ENCODE measurements around the gene TEX35.
A peak's percentile ranks its signal among the peaks of the same experiment; 100 is the strongest.

TEX35 gene

GRCh38 chr1:178529364-178530036, 16.6 kb downstream of the TEX35 start:
- H2BK120ac ChIP-seq (ENCODE audit: low read depth, low read length): no peak overlapping the region
- H3K27me3 ChIP-seq (ENCODE audit: control insufficient read depth in 1 of 2, insufficient read depth in 1 of 2, low read length in 2 of 2): no peaks in the 10 kb centered on the region
- peak overlapping the region; percentile 62 for H2AK5ac ChIP-seq (ENCODE audit: low read length, severe bottlenecking)
- no peaks in the 10 kb centered on the region for H3K36me3 ChIP-seq (ENCODE audit: control insufficient read depth in 1 of 2, insufficient read depth in 2 of 2, low read depth in 1 of 2, low read length in 2 of 2)
- no peak overlapping the region for H3K23ac ChIP-seq (ENCODE audit: low read length in 2 of 2)
- H2BK12ac ChIP-seq (ENCODE audit: low read length in 2 of 2): no peak overlapping the region
- peaks cover 2% of the 10 kb centered on the region for H3K9me3 ChIP-seq (ENCODE audit: control insufficient read depth, low read length)
- no peak overlapping the region for H3K9ac ChIP-seq (ENCODE audit: low read length)
- no peak overlapping the region for H3K27ac ChIP-seq (ENCODE audit: low read length, poor library complexity, severe bottlenecking)
- peak overlapping the region; percentile 66 for H2BK5ac ChIP-seq (ENCODE audit: low read depth, low read length, poor library complexity, severe bottlenecking)
- no peak overlapping the region for H3K18ac ChIP-seq (ENCODE audit: low read depth in 1 of 2, low read length in 2 of 2)
- no peak for DNase-seq
- no peak overlapping the region for H2BK15ac ChIP-seq (ENCODE audit: low read depth, poor library complexity, severe bottlenecking)
- H3K79me1 ChIP-seq (replicated peaks; ENCODE audit: low read length, poor library complexity, severe bottlenecking): no peaks in the 10 kb centered on the region
- WGBS: 92% methylated on average over 7 of the region's 8 CpGs
- no peak overlapping the region for H4K91ac ChIP-seq (ENCODE audit: low read length)
- no peak overlapping the region for H2AFZ ChIP-seq (ENCODE audit: low read depth, low read length)
- H3K14ac ChIP-seq (ENCODE audit: low read length in 2 of 2): no peak overlapping the region
- no peak overlapping the region for H3K4ac ChIP-seq (ENCODE audit: low read depth in 1 of 2, low read length in 2 of 2)
- H3K4me1 ChIP-seq (ENCODE audit: control insufficient read depth, insufficient read depth, low read depth, low read length): peaks cover 25% of the 10 kb centered on the region
- H4K8ac ChIP-seq (ENCODE audit: low read length): no peak overlapping the region
- no peak overlapping the region for H3K4me3 ChIP-seq (ENCODE audit: insufficient read depth in 1 of 2, low read depth in 1 of 2, low read length in 2 of 2)
- no peak overlapping the region for H3K4me2 ChIP-seq (ENCODE audit: low read length, poor library complexity, severe bottlenecking)

- H3K27ac ChIP-seq (ENCODE audit: low read length, poor library complexity, severe bottlenecking): peak overlapping the region; percentile 41
- H2AK5ac ChIP-seq (ENCODE audit: low read length, severe bottlenecking): no peak overlapping the region
- peak; percentile 57 for DNase-seq
- H2BK12ac ChIP-seq (ENCODE audit: low read length in 2 of 2): peak overlapping the region in 1 of 2 experiments; percentile 30
- 14% methylated on average over 2 of the region's 2 CpGs for whole genome bisulfite sequencing
- no peak overlapping the region for H2BK120ac ChIP-seq (ENCODE audit: low read depth, low read length)
- H3K79me1 ChIP-seq (replicated peaks; ENCODE audit: low read length, poor library complexity, severe bottlenecking): no peaks in the 10 kb centered on the region
- no peaks in the 10 kb centered on the region for H3K9me3 ChIP-seq (ENCODE audit: control insufficient read depth, low read length)
- no peak overlapping the region for H2AFZ ChIP-seq (ENCODE audit: low read depth, low read length)
- H3K23ac ChIP-seq (ENCODE audit: low read length in 2 of 2): no peak overlapping the region
- peak overlapping the region in 1 of 2 experiments; percentile 10 for H3K4ac ChIP-seq (ENCODE audit: low read depth in 1 of 2, low read length in 2 of 2)
- H3K4me3 ChIP-seq (ENCODE audit: insufficient read depth in 1 of 2, low read depth in 1 of 2, low read length in 2 of 2): no peak overlapping the region
- H3K4me2 ChIP-seq (ENCODE audit: low read length, poor library complexity, severe bottlenecking): no peak overlapping the region
- no peaks in the 10 kb centered on the region for H3K36me3 ChIP-seq (ENCODE audit: control insufficient read depth in 1 of 2, insufficient read depth in 2 of 2, low read depth in 1 of 2, low read length in 2 of 2)
- H3K27me3 ChIP-seq (ENCODE audit: control insufficient read depth in 1 of 2, insufficient read depth in 1 of 2, low read length in 2 of 2): no peaks in the 10 kb centered on the region
- H4K91ac ChIP-seq (ENCODE audit: low read length): no peak overlapping the region
- peaks cover 25% of the 10 kb centered on the region for H3K4me1 ChIP-seq (ENCODE audit: control insufficient read depth, insufficient read depth, low read depth, low read length)
- no peak overlapping the region for H3K9ac ChIP-seq (ENCODE audit: low read length)
- no peak overlapping the region for H3K14ac ChIP-seq (ENCODE audit: low read length in 2 of 2)
- H2BK15ac ChIP-seq (ENCODE audit: low read depth, poor library complexity, severe bottlenecking): no peak overlapping the region
- H4K8ac ChIP-seq (ENCODE audit: low read length): no peak overlapping the region
- H3K18ac ChIP-seq (ENCODE audit: low read depth in 1 of 2, low read length in 2 of 2): peak overlapping the region in 1 of 2 experiments; percentile 11
- no peak overlapping the region for H2BK5ac ChIP-seq (ENCODE audit: low read depth, low read length, poor library complexity, severe bottlenecking)
Measured at GRCh38 chr1:178530037-178530402, 17.1 kb downstream of the TEX35 start.

GRCh38 chr1:178530502-178530901, 17.6 kb downstream of the TEX35 start:
- Histone ChIP-seq H2BK5ac (ENCODE audit: low read depth, low read length, poor library complexity, severe bottlenecking) (no peak overlapping the region), H3K4ac (ENCODE audit: low read depth in 1 of 2, low read length in 2 of 2) (no peak overlapping the region), H2BK12ac (ENCODE audit: low read length in 2 of 2) (peak overlapping the region in 1 of 2 experiments; percentile 38), H2AK5ac (ENCODE audit: low read length, severe bottlenecking) (no peak overlapping the region), H4K91ac (ENCODE audit: low read length) (no peak overlapping the region), H3K4me2 (ENCODE audit: low read length, poor library complexity, severe bottlenecking) (no peak overlapping the region), H2BK120ac (ENCODE audit: low read depth, low read length) (no peak overlapping the region), H3K79me1 (replicated peaks; ENCODE audit: low read length, poor library complexity, severe bottlenecking) (no peaks in the 10 kb centered on the region), H3K23ac (ENCODE audit: low read length in 2 of 2) (no peak overlapping the region), H3K36me3 (ENCODE audit: control insufficient read depth in 1 of 2, insufficient read depth in 2 of 2, low read depth in 1 of 2, low read length in 2 of 2) (no peaks in the 10 kb centered on the region), H2AFZ (ENCODE audit: low read depth, low read length) (no peak overlapping the region), H3K4me3 (ENCODE audit: insufficient read depth in 1 of 2, low read depth in 1 of 2, low read length in 2 of 2) (no peak overlapping the region), H3K27ac (ENCODE audit: low read length, poor library complexity, severe bottlenecking) (peak overlapping the region; percentile 41), H4K8ac (ENCODE audit: low read length) (no peak overlapping the region), H3K4me1 (ENCODE audit: control insufficient read depth, insufficient read depth, low read depth, low read length) (peaks cover 25% of the 10 kb centered on the region), H3K27me3 (ENCODE audit: control insufficient read depth in 1 of 2, insufficient read depth in 1 of 2, low read length in 2 of 2) (no peaks in the 10 kb centered on the region), H3K14ac (ENCODE audit: low read length in 2 of 2) (no peak overlapping the region), H2BK15ac (ENCODE audit: low read depth, poor library complexity, severe bottlenecking) (no peak overlapping the region), H3K9me3 (ENCODE audit: control insufficient read depth, low read length) (no peaks in the 10 kb centered on the region), H3K18ac (ENCODE audit: low read depth in 1 of 2, low read length in 2 of 2) (peak overlapping the region in 1 of 2 experiments; percentile 11), H3K9ac (ENCODE audit: low read length) (no peak overlapping the region)
- WGBS: 74% methylated on average over 3 of the region's 3 CpGs
- DNase-seq: peak; percentile 17

- H3K4me2 ChIP-seq (ENCODE audit: low read length, poor library complexity, severe bottlenecking): no peak overlapping the region
- peak overlapping the region; percentile 75 for H2BK12ac ChIP-seq (ENCODE audit: low read length in 2 of 2)
- peak overlapping the region; percentile 55 for H2BK15ac ChIP-seq (ENCODE audit: low read depth, poor library complexity, severe bottlenecking)
- H2AK5ac ChIP-seq (ENCODE audit: low read length, severe bottlenecking): peak overlapping the region; percentile 88
- peak overlapping the region; percentile 82 for H4K8ac ChIP-seq (ENCODE audit: low read length)
- WGBS: 77% methylated on average over 10 of the region's 10 CpGs
- no peaks in the 10 kb centered on the region for H3K36me3 ChIP-seq (ENCODE audit: control insufficient read depth in 1 of 2, insufficient read depth in 2 of 2, low read depth in 1 of 2, low read length in 2 of 2)
- H3K27me3 ChIP-seq (ENCODE audit: control insufficient read depth in 1 of 2, insufficient read depth in 1 of 2, low read length in 2 of 2): no peaks in the 10 kb centered on the region
- H3K79me1 ChIP-seq (replicated peaks; ENCODE audit: low read length, poor library complexity, severe bottlenecking): no peaks in the 10 kb centered on the region
- H3K9me3 ChIP-seq (ENCODE audit: control insufficient read depth, low read length): no peaks in the 10 kb centered on the region
- no peak overlapping the region for H3K4me3 ChIP-seq (ENCODE audit: insufficient read depth in 1 of 2, low read depth in 1 of 2, low read length in 2 of 2)
- no peak overlapping the region for H2BK5ac ChIP-seq (ENCODE audit: low read depth, low read length, poor library complexity, severe bottlenecking)
- H2BK120ac ChIP-seq (ENCODE audit: low read depth, low read length): no peak overlapping the region
- H3K4me1 ChIP-seq (ENCODE audit: control insufficient read depth, insufficient read depth, low read depth, low read length): peaks cover 31% of the 10 kb centered on the region
- DNase-seq: no peak
- H3K4ac ChIP-seq (ENCODE audit: low read depth in 1 of 2, low read length in 2 of 2): peak overlapping the region; percentile 32 to 67
- no peak overlapping the region for H3K23ac ChIP-seq (ENCODE audit: low read length in 2 of 2)
- no peak overlapping the region for H3K27ac ChIP-seq (ENCODE audit: low read length, poor library complexity, severe bottlenecking)
- no peak overlapping the region for H3K14ac ChIP-seq (ENCODE audit: low read length in 2 of 2)
- H4K91ac ChIP-seq (ENCODE audit: low read length): peak overlapping the region; percentile 44
- peak overlapping the region; percentile 52 for H3K9ac ChIP-seq (ENCODE audit: low read length)
- H2AFZ ChIP-seq (ENCODE audit: low read depth, low read length): no peak overlapping the region
- H3K18ac ChIP-seq (ENCODE audit: low read depth in 1 of 2, low read length in 2 of 2): peak overlapping the region; percentile 28 to 60
Measured at GRCh38 chr1:178531887-178532286, 19.0 kb downstream of the TEX35 start.
